CD4-positive, alpha-beta memory T cell (primary cell): ENCODE measurements around the gene DCDC2B. TPM values are rescaled to one million over a fixed set of nuclear protein-coding genes. Genes with fewer than 3 reads are reported as not detected.
A peak's percentile ranks its signal among the peaks of the same experiment; 100 is the strongest.

Source experiments
- CTCF ChIA-PET: fragments of 350-600 bp; sonication (Branson Sonifier 250); formaldehyde crosslinking; loops from one replicate; lab custom pipeline; 2021; ENCODE audit warnings: inconsistent platforms; ENCODE audit not compliant: partially characterized antibody; lab: Charles Lee
- POLR2A ChIA-PET: fragments of 350-600 bp; sonication (Branson Sonifier 250); formaldehyde crosslinking; loops from one replicate; lab custom pipeline; 2021; ENCODE audit not compliant: partially characterized antibody; lab: Charles Lee
- DNase-seq, 5 donors: peaks; one replicate each; pipeline versions ENCODE4 v3.0.0 to v3.0.0-alpha.2; 2020 to 2022; ENCODE audit warnings: mixed read lengths in 1 of 5
- H3K27ac ChIP-seq: one replicate; pipeline ENCODE4 v1.7.0; 2013; ENCODE audit warnings: low read depth, low read length
- H3K27me3 ChIP-seq: 2 replicates; pipeline ENCODE4 v1.7.0; 2013; ENCODE audit warnings: mild to moderate bottlenecking, low read length, moderate library complexity; ENCODE audit not compliant: insufficient read depth
- H3K36me3 ChIP-seq: 2 replicates; pipeline ENCODE4 v1.7.0; 2013; ENCODE audit warnings: mild to moderate bottlenecking, low read length, moderate library complexity; ENCODE audit not compliant: insufficient read depth
- H3K4me1 ChIP-seq: 2 replicates; pipeline ENCODE4 v1.7.0; 2013; ENCODE audit warnings: mild to moderate bottlenecking, low read length, moderate library complexity; ENCODE audit not compliant: insufficient read depth
- H3K4me3 ChIP-seq, 2 donors: one replicate each; pipeline ENCODE4 v1.7.0; 2013; ENCODE audit warnings: low read length in 2 of 2, mild to moderate bottlenecking in 1 of 2
- H3K9me3 ChIP-seq, 2 donors: one replicate each; pipeline ENCODE4 v1.7.0; 2013; ENCODE audit warnings: low read length in 2 of 2, control low read depth in 1 of 2; ENCODE audit not compliant: control insufficient read depth in 1 of 2
- H3K27ac Mint-ChIP-seq, 7 donors: one replicate each; pipeline ENCODE4 v1.8.0; 2020 to 2021; ENCODE audit warnings: mixed read lengths in 7 of 7, mild to moderate bottlenecking in 6 of 7, inconsistent platforms in 3 of 7, moderate library complexity in 3 of 7
- H3K27me3 Mint-ChIP-seq, 2 donors: one replicate each; pipeline ENCODE4 v1.8.0; 2020 to 2021; ENCODE audit warnings: mixed read lengths in 2 of 2
- H3K36me3 Mint-ChIP-seq, 2 donors: one replicate each; pipeline ENCODE4 v1.8.0; 2020 to 2021; ENCODE audit warnings: mixed read lengths in 2 of 2, inconsistent platforms in 1 of 2, mild to moderate bottlenecking in 1 of 2
- H3K4me1 Mint-ChIP-seq, 4 donors: one replicate each; pipeline ENCODE4 v1.8.0; 2020 to 2021; ENCODE audit warnings: mixed read lengths in 4 of 4, mild to moderate bottlenecking in 1 of 4
- H3K4me3 Mint-ChIP-seq, 8 donors: one replicate each; pipeline ENCODE4 v1.8.0; 2020 to 2021; ENCODE audit warnings: mixed read lengths in 8 of 8, mild to moderate bottlenecking in 7 of 8, moderate library complexity in 6 of 8, inconsistent platforms in 3 of 8
- H3K9me3 Mint-ChIP-seq, 8 donors: one replicate each; pipeline ENCODE4 v1.8.0; 2020 to 2021; ENCODE audit warnings: mixed read lengths in 8 of 8, mild to moderate bottlenecking in 5 of 8, inconsistent platforms in 3 of 8, moderate library complexity in 1 of 8
- intact Hi-C: fragments of 100-400 bp; cut with micrococcal nuclease; formaldehyde crosslinking; loops from one replicate; pipeline ENCODE4 v1.15.1; 2023
- polyA plus RNA-seq, 2 donors: library from polyadenylated mRNA; unstranded; fragments of 300-500 nt; fragmentation: Illumina TruSeq; gene quantifications; one replicate each; pipeline ENCODE4 v1.2.3, GENCODE V29; 2021
- total RNA-seq, 2 experiments: library from RNA; stranded (reverse); gene quantifications; one replicate each; pipeline ENCODE4 v1.2.3, GENCODE V29; 2021

DCDC2B gene
- total and polyA plus RNA-seq, 4 experiments from 2014 or later = not detected

- Histone ChIP-seq H3K27me3 (no peaks in the 10 kb centered on the region), H3K36me3 (peaks cover 56% of the 10 kb centered on the region), H3K9me3 (no peaks in the 10 kb centered on the region), H3K4me1 (peaks cover 6% of the 10 kb centered on the region), H3K4me3 (no peak overlapping the region), H3K27ac (no peak overlapping the region)
- Mint-ChIP-seq H3K4me1 (peaks cover 7 to 16% (median 12%) of the 10 kb centered on the region in 4 donors), H3K9me3 (peaks cover 0 to 3% (median 0%) of the 10 kb centered on the region in 8 donors), H3K27me3 (no peaks in the 10 kb centered on the region), H3K36me3 (peaks cover 31 to 44% of the 10 kb centered on the region in 2 donors), H3K4me3 (no peak overlapping the region), H3K27ac (peak overlapping the region in 1 of 7 donors; percentile 6)
- no peak for DNase-seq
- CTCF ChIA-PET = interaction anchor here (0.6 to 2.9 kb wide), 4 partner anchors 12 to 33 kb away, joined by 3 to 9 read pairs (median 4); no protein-coding TSS in a partner anchor
- POLR2A ChIA-PET = interaction anchor here (1.2 to 5.7 kb wide), 4 partner anchors 12 to 107 kb away, joined by 3 to 22 read pairs (median 4); partner anchors contain the start of genes LCK and MARCKSL1
- intact Hi-C loops = no loop called here
These were observed 19.9 kb downstream of the DCDC2B start for GRCh38 chr1:32228771-32229170.

- no peaks in the 10 kb centered on the region for H3K9me3 ChIP-seq
- DNase-seq = no peak
- Mint-ChIP-seq H3K27ac (peak overlapping the region in 1 of 7 donors; percentile 35), H3K4me1 (peaks cover 0 to 5% (median 4%) of the 10 kb centered on the region in 4 donors), H3K27me3 (no peaks in the 10 kb centered on the region), H3K4me3 (peak overlapping the region in 1 of 8 donors; percentile 48), H3K9me3 (no peaks in the 10 kb centered on the region), H3K36me3 (peaks cover 19 to 30% of the 10 kb centered on the region in 2 donors)
- no peaks in the 10 kb centered on the region for H3K4me1 ChIP-seq
- CTCF ChIA-PET = interaction anchor here (0.9 to 2.9 kb wide), 4 partner anchors 9 to 123 kb away, joined by 4 to 16 read pairs (median 7); no protein-coding TSS in a partner anchor
- POLR2A ChIA-PET = interaction anchor here (1.4 to 2.0 kb wide), 2 partner anchors 16 to 18 kb away, joined by 3 to 5 read pairs; partner anchors contain the start of gene LCK
- H3K36me3 ChIP-seq = peaks cover 41% of the 10 kb centered on the region
- no peak overlapping the region for H3K27ac ChIP-seq
- intact Hi-C loops = no loop called here
- H3K4me3 ChIP-seq = no peak overlapping the region
- no peaks in the 10 kb centered on the region for H3K27me3 ChIP-seq
These were observed 23.0 kb downstream of the DCDC2B start for GRCh38 chr1:32231843-32232432.

GRCh38 chr1:32232558-32233304, 23.8 kb downstream of the DCDC2B start:
- Mint-ChIP-seq H3K27me3 (no peaks in the 10 kb centered on the region), H3K36me3 (peaks cover 14 to 24% of the 10 kb centered on the region in 2 donors), H3K4me1 (peaks cover 0 to 3% (median 2%) of the 10 kb centered on the region in 4 donors), H3K9me3 (no peaks in the 10 kb centered on the region), H3K4me3 (no peak overlapping the region), H3K27ac (peak overlapping the region in 3 of 7 donors; percentile 9 to 79 (median 72))
- POLR2A ChIA-PET = interaction anchor here (1.4 to 2.0 kb wide), 2 partner anchors 17 to 18 kb away, joined by 3 to 5 read pairs; partner anchors contain the start of gene LCK
- no peak for DNase-seq
- H3K9me3 ChIP-seq = no peaks in the 10 kb centered on the region
- H3K27ac ChIP-seq = no peak overlapping the region
- H3K4me3 ChIP-seq = no peak overlapping the region
- CTCF ChIA-PET = interaction anchor here (2.7 to 2.9 kb wide), 2 partner anchors 16 to 17 kb away, joined by 10 to 16 read pairs; no protein-coding TSS in a partner anchor
- H3K36me3 ChIP-seq = peaks cover 35% of the 10 kb centered on the region
- intact Hi-C loops = no loop called here
- H3K27me3 ChIP-seq = no peaks in the 10 kb centered on the region
- no peaks in the 10 kb centered on the region for H3K4me1 ChIP-seq

GRCh38 chr1:32234792-32235191, 25.9 kb downstream of the DCDC2B start:
- H3K4me3 ChIP-seq = no peak overlapping the region
- DNase-seq = no peak
- no peak overlapping the region for H3K4me3 Mint-ChIP-seq
- H3K27me3 Mint-ChIP-seq = no peaks in the 10 kb centered on the region
- H3K4me1 Mint-ChIP-seq = peaks cover 0 to 6% (median 3%) of the 10 kb centered on the region in 4 donors
- H3K36me3 Mint-ChIP-seq = peaks cover 0 to 9% of the 10 kb centered on the region in 2 donors
- peaks cover 1% of the 10 kb centered on the region for H3K4me1 ChIP-seq
- no peaks in the 10 kb centered on the region for H3K27me3 ChIP-seq
- intact Hi-C loops = no loop called here
- no peaks in the 10 kb centered on the region for H3K9me3 Mint-ChIP-seq
- peaks cover 18% of the 10 kb centered on the region for H3K36me3 ChIP-seq
- no peaks in the 10 kb centered on the region for H3K9me3 ChIP-seq
- ChIA-PET POLR2A (interaction anchor here (1.5 kb wide), 1 partner anchor 57 kb away, joined by 4 read pairs; the partner anchor contains the start of gene HDAC1), CTCF (interaction anchor here (1.0 to 2.2 kb wide), 2 partner anchors 14 to 20 kb away, joined by 4 to 14 read pairs; no protein-coding TSS in a partner anchor)
- H3K27ac Mint-ChIP-seq = no peak overlapping the region
- no peak overlapping the region for H3K27ac ChIP-seq

- POLR2A ChIA-PET = interaction anchor here (0.9 to 26.9 kb wide), 11 partner anchors 12 to 155 kb away, joined by 4 to 819 read pairs (median 11); partner anchors contain the start of genes BSDC1, CCDC28B, EIF3I and FAM167B
- H3K27me3 Mint-ChIP-seq = no peaks in the 10 kb centered on the region
- peak overlapping the region; percentile 73 to 93 (median 88) for H3K4me3 Mint-ChIP-seq
- peaks cover 14% of the 10 kb centered on the region for H3K4me1 ChIP-seq
- no peak for DNase-seq
- intact Hi-C loops = no loop called here
- H3K36me3 Mint-ChIP-seq = no peaks in the 10 kb centered on the region
- no peaks in the 10 kb centered on the region for H3K36me3 ChIP-seq
- no peak overlapping the region for H3K4me3 ChIP-seq
- H3K9me3 ChIP-seq = no peaks in the 10 kb centered on the region
- CTCF ChIA-PET = interaction anchor here (0.8 to 7.4 kb wide), 11 partner anchors 11 to 133 kb away, joined by 3 to 151 read pairs (median 11); partner anchors contain the start of genes HDAC1 and LCK
- peaks cover 0 to 35% (median 15%) of the 10 kb centered on the region in 4 donors for H3K4me1 Mint-ChIP-seq
- H3K27ac Mint-ChIP-seq = peak overlapping the region in 4 of 7 donors; percentile 1 to 42 (median 12)
- H3K27me3 ChIP-seq = no peaks in the 10 kb centered on the region
- no peaks in the 10 kb centered on the region for H3K9me3 Mint-ChIP-seq
- H3K27ac ChIP-seq = no peak overlapping the region
These were observed 30.4 kb downstream of the DCDC2B start for GRCh38 chr1:32239337-32239736.

- no peaks in the 10 kb centered on the region for H3K27me3 Mint-ChIP-seq
- H3K27me3 ChIP-seq = no peaks in the 10 kb centered on the region
- DNase-seq = no peak
- H3K4me1 Mint-ChIP-seq = peaks cover 0 to 35% (median 15%) of the 10 kb centered on the region in 4 donors
- H3K4me3 Mint-ChIP-seq = peak overlapping the region; percentile 87 to 93 (median 90)
- peaks cover 14% of the 10 kb centered on the region for H3K4me1 ChIP-seq
- POLR2A ChIA-PET = interaction anchor here (0.9 to 26.9 kb wide), 30 partner anchors 12 to 167 kb away, joined by 4 to 819 read pairs (median 10); partner anchors contain the start of genes BSDC1, CCDC28B, EIF3I and FAM167B
- no peaks in the 10 kb centered on the region for H3K9me3 ChIP-seq
- CTCF ChIA-PET = interaction anchor here (0.8 to 7.4 kb wide), 30 partner anchors 8 to 159 kb away, joined by 3 to 151 read pairs (median 6); partner anchors contain the start of genes HDAC1, LCK and MARCKSL1
- peak overlapping the region in 1 of 2 donors; percentile 81 for H3K4me3 ChIP-seq
- intact Hi-C loops = loop anchor here (1.0 to 2.0 kb wide), 5 partner anchors 11 to 133 kb away; partner anchors contain the start of gene HDAC1
- H3K27ac ChIP-seq = peak overlapping the region; percentile 48
- no peaks in the 10 kb centered on the region for H3K9me3 Mint-ChIP-seq
- no peak overlapping the region for H3K27ac Mint-ChIP-seq
- no peaks in the 10 kb centered on the region for H3K36me3 Mint-ChIP-seq
- H3K36me3 ChIP-seq = no peaks in the 10 kb centered on the region
These were observed 30.9 kb downstream of the DCDC2B start for GRCh38 chr1:32239790-32240139.
